Mammary epithelial cell (primary cell): ENCODE data around the gene SH3BP1.

Experiments
- CTCF ChIP-seq, 2 donors: IDR thresholded peaks in 1 of 2; conservative IDR thresholded peaks in 1 of 2; 2 replicates each; pipeline ENCODE4 v1.5.1; 2011 to 2012; ENCODE audit warnings: inconsistent platforms in 2 of 2, low read length in 2 of 2, mild to moderate bottlenecking in 2 of 2, control low read depth in 1 of 2, low read depth in 1 of 2; ENCODE audit not compliant: insufficient read depth in 1 of 2; ENCODE audit errors: extremely low read depth in 1 of 2
- EZH2 ChIP-seq: IDR thresholded peaks from 2 replicates; pipeline ENCODE4 v1.6.1; 2012; ENCODE audit warnings: low read length, inconsistent platforms, borderline replicate concordance

- TF ChIP-seq EZH2 (no peak), CTCF (conservative IDR thresholded peaks at IDR 0.05 in 1 of 2, IDR thresholded peaks at IDR 0.05 in 1 of 2; ENCODE audit: extremely low read depth in 1 of 2, insufficient read depth in 1 of 2, low read depth in 1 of 2, low read length in 2 of 2) (no peak)
Observed at GRCh38 chr22:37628830-37629229, 10.6 kb upstream of the SH3BP1 start.
